GM12865 (cell line): Measurements from ENCODE around the gene ITGA3.

Experiments
- DNase-seq: peaks from one replicate; pipeline ENCODE4 v3.0.0; 2010; ENCODE audit warnings: low read depth
- H3K4me3 ChIP-seq: 2 replicates; pipeline ENCODE4 v1.5.1; 2011; ENCODE audit warnings: mild to moderate bottlenecking, low read depth, low read length, control low read depth
- CTCF ChIP-seq: IDR thresholded peaks from 2 replicates; pipeline ENCODE4 v1.5.1; 2011; ENCODE audit warnings: low read length, control low read depth, low read depth, inconsistent platforms; ENCODE audit not compliant: insufficient read depth; ENCODE audit errors: missing control alignments

ITGA3 gene

GRCh38 chr17:50026837-50027171, 29.1 kb upstream of the ITGA3 start:
- peak; percentile 72 for DNase-seq

GRCh38 chr17:50027172-50027880, 28.6 kb upstream of the ITGA3 start:
- no peak for DNase-seq
- no peak for TF ChIP-seq CTCF
- no peak overlapping the region for H3K4me3 ChIP-seq

More at GRCh38 chr17:50026837-50027171, 29.1 kb upstream of the ITGA3 start:
- TF ChIP-seq CTCF = peak; percentile 94
- H3K4me3 ChIP-seq = no peak overlapping the region

GRCh38 chr17:50027881-50028735, 27.8 kb upstream of the ITGA3 start:
- H3K4me3 ChIP-seq = no peak overlapping the region
- no peak for DNase-seq
- no peak for TF ChIP-seq CTCF

GRCh38 chr17:50028736-50029120, 27.2 kb upstream of the ITGA3 start:
- DNase-seq = no peak
- no peak for TF ChIP-seq CTCF
- H3K4me3 ChIP-seq = no peak overlapping the region

- no peak for TF ChIP-seq CTCF
- H3K4me3 ChIP-seq = no peak overlapping the region
- no peak for DNase-seq
Observed at GRCh38 chr17:50029185-50029584, 26.7 kb upstream of the ITGA3 start.

- no peak overlapping the region for H3K4me3 ChIP-seq
- no peak for TF ChIP-seq CTCF
- DNase-seq = no peak
Observed at GRCh38 chr17:50033316-50033715, 22.6 kb upstream of the ITGA3 start.
